NCI-H2227 (cell line): Measurements from ENCODE around the gene VNN1.

Experiments used
- DNase-seq: peaks from one replicate; lab custom pipeline; 2025; ENCODE audit not compliant: unreplicated experiment; lab: John Stamatoyannopoulos, UW

The VNN1 gene

GRCh38 chr6:132713352-132714134 lies at the start of gene VNN1:
Gene VNN1, minus strand, starts transcription at chr6:132714055. Its CDS starts 20 bp downstream, at chr6:132714035.
- no peak for DNase-seq

- DNase-seq: no peak
These were observed 49.4 kb upstream of the VNN1 start for GRCh38 chr6:132763269-132763668.

- DNase-seq: no peak
These were observed 46.4 kb upstream of the VNN1 start for GRCh38 chr6:132760256-132760655.

GRCh38 chr6:132758689-132759088 lies 44.8 kb upstream of the VNN1 start:
- no peak for DNase-seq

GRCh38 chr6:132752255-132752654 lies 38.4 kb upstream of the VNN1 start:
- DNase-seq: no peak

GRCh38 chr6:132751828-132752227 lies 38.0 kb upstream of the VNN1 start:
- no peak for DNase-seq

GRCh38 chr6:132751306-132751705 lies 37.5 kb upstream of the VNN1 start:
- DNase-seq: no peak

- DNase-seq: no peak
These were observed 36.8 kb upstream of the VNN1 start for GRCh38 chr6:132750455-132751248.

- DNase-seq: no peak
These were observed 35.3 kb upstream of the VNN1 start for GRCh38 chr6:132749111-132749510.

GRCh38 chr6:132748446-132748845 lies 34.6 kb upstream of the VNN1 start:
- no peak for DNase-seq

- no peak for DNase-seq
These were observed 32.2 kb upstream of the VNN1 start for GRCh38 chr6:132746048-132746447.

GRCh38 chr6:132742495-132742894 lies 28.6 kb upstream of the VNN1 start:
- DNase-seq: no peak

GRCh38 chr6:132741281-132741680 lies 27.4 kb upstream of the VNN1 start:
- no peak for DNase-seq

- no peak for DNase-seq
These were observed 22.4 kb upstream of the VNN1 start for GRCh38 chr6:132736239-132736638.

- no peak for DNase-seq
These were observed 20.9 kb upstream of the VNN1 start for GRCh38 chr6:132734694-132735236.

GRCh38 chr6:132733814-132734213 lies 20.0 kb upstream of the VNN1 start:
- no peak for DNase-seq

GRCh38 chr6:132733283-132733682 lies 19.4 kb upstream of the VNN1 start:
- DNase-seq: no peak

GRCh38 chr6:132731086-132731485 lies 17.2 kb upstream of the VNN1 start:
- DNase-seq: no peak

GRCh38 chr6:132730560-132730959 lies 16.7 kb upstream of the VNN1 start:
- DNase-seq: no peak

GRCh38 chr6:132728616-132729015 lies 14.8 kb upstream of the VNN1 start:
- no peak for DNase-seq

- no peak for DNase-seq
These were observed 12.7 kb upstream of the VNN1 start for GRCh38 chr6:132726608-132726975.

- no peak for DNase-seq
These were observed 12.2 kb upstream of the VNN1 start for GRCh38 chr6:132725947-132726607.
